Measurements from ENCODE around the gene RAB26.
A peak's percentile ranks its signal among the peaks of the same experiment; 100 is the strongest.
"Not testable (repeated sequence)": the region's sequence is repeated elsewhere in the genome, so short reads cannot be mapped to it uniquely, and the experiment has no call there.

RAB26 gene

GRCh38 chr16:2117341-2117740, 31.1 kb upstream of the RAB26 start:
- DNase-seq = not testable (repeated sequence)

GRCh38 chr16:2117960-2118722, 30.3 kb upstream of the RAB26 start:
- not testable (repeated sequence) for DNase-seq

- not testable (repeated sequence) for DNase-seq
These were observed 27.1 kb upstream of the RAB26 start for GRCh38 chr16:2121325-2121724.

- DNase-seq = no peak
These were observed 26.6 kb upstream of the RAB26 start for GRCh38 chr16:2121853-2122252.

GRCh38 chr16:2122429-2122828, 26.0 kb upstream of the RAB26 start:
- no peak for DNase-seq

- DNase-seq = not testable (repeated sequence)
These were observed 25.3 kb upstream of the RAB26 start for GRCh38 chr16:2122934-2123683.

GRCh38 chr16:2123706-2124376, 24.6 kb upstream of the RAB26 start:
- DNase-seq = not testable (repeated sequence)

GRCh38 chr16:2124377-2124693, 24.1 kb upstream of the RAB26 start:
- not testable (repeated sequence) for DNase-seq

GRCh38 chr16:2124694-2125444, 23.6 kb upstream of the RAB26 start:
- not testable (repeated sequence) for DNase-seq

GRCh38 chr16:2125609-2126008, 22.8 kb upstream of the RAB26 start:
- not testable (repeated sequence) for DNase-seq

GRCh38 chr16:2126161-2126743, 22.2 kb upstream of the RAB26 start:
- not testable (repeated sequence) for DNase-seq

GRCh38 chr16:2126928-2127556, 21.4 kb upstream of the RAB26 start:
- DNase-seq = not testable (repeated sequence)

GRCh38 chr16:2127630-2128280, 20.7 kb upstream of the RAB26 start:
- peak in 1 of 5 donors; percentile 43 for DNase-seq

GRCh38 chr16:2129251-2129650, 19.2 kb upstream of the RAB26 start:
- not testable (repeated sequence) for DNase-seq

GRCh38 chr16:2129890-2130447, 18.5 kb upstream of the RAB26 start:
- not testable (repeated sequence) for DNase-seq

- not testable (repeated sequence) for DNase-seq
These were observed 14.6 kb upstream of the RAB26 start for GRCh38 chr16:2133797-2134196.

GRCh38 chr16:2135071-2135470, 13.4 kb upstream of the RAB26 start:
- DNase-seq = not testable (repeated sequence)

GRCh38 chr16:2135770-2136490, 12.5 kb upstream of the RAB26 start, which contains the start of gene PKD1:
Gene PKD1, minus strand, starts transcription at chr16:2135898. Its CDS starts 209 bp downstream, at chr16:2135689.
- DNase-seq = peak; percentile 95 to 98 (median 97)

GRCh38 chr16:2142942-2143877, 5.2 kb upstream of the RAB26 start:
- DNase-seq = no peak
